Measurements from ENCODE around the gene PLCB3. TPM values are rescaled to one million over a fixed set of nuclear protein-coding genes. Genes with fewer than 3 reads are reported as not detected.

The PLCB3 gene
- polyA plus RNA-seq, 1 experiment = 11.7 TPM

DNA sequence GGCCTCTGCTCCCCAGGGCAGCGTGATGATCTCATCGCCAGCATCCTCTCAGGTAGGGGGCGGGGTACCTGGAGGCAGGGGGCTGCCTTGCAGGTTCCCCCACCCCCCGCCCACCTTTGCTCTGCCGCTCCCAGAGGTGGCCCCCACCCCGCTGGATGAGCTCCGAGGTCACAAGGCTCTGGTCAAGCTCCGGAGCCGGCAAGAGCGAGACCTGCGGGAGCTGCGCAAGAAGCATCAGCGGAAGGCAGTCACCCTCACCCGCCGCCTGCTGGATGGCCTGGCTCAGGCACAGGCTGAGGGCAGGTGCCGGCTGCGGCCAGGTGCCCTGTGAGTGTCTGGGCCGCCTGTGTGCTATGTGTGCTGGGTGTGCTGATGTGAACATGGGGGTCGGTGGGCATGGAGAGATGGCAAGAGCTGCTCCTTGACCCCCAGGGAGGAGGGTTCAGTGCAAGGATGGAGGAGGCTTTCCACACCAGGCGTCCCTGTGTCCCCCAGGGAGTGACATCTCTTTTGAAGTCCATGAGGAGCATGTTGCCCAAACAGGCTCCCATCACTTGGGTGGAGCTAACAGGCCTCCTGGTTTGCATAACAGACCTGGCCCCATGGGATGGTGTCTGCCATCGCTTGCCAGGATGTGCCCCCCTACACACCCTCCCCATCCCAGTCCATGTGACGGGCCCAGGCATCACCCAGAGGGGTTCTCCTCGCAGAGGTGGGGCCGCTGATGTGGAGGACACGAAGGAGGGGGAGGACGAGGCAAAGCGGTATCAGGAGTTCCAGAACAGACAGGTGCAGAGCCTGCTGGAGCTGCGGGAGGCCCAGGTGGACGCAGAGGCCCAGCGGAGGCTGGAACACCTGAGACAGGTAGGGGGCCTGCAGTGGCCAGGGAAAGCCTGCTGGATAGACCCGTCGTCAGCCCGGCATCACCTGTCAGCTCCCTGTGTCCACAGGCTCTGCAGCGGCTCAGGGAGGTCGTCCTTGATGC is 14.1 kb downstream of the PLCB3 start:
- Histone ChIP-seq H3K4me3 (ENCODE audit: low read depth, low read length) (no peak overlapping the region), H3K9me3 (ENCODE audit: control insufficient read depth, insufficient read depth, low read length) (no peaks in the 10 kb centered on the region; the same call in 1 of the 2 replicates), H3K27ac (ENCODE audit: low read depth, low read length) (no peak overlapping the region), H3K27me3 (ENCODE audit: control insufficient read depth, insufficient read depth, low read length) (no peaks in the 10 kb centered on the region)
- ChIA-PET POLR2A (interaction anchor here (0.6 kb wide), 2 partner anchors 84 to 575 kb away, joined by 3 read pairs; no protein-coding TSS in a partner anchor), CTCF (interaction anchor here (2.5 kb wide), 1 partner anchor 15 kb away, joined by 12 read pairs; the partner anchor contains the start of gene PLCB3)
- TF ChIP-seq, protein P1, sequence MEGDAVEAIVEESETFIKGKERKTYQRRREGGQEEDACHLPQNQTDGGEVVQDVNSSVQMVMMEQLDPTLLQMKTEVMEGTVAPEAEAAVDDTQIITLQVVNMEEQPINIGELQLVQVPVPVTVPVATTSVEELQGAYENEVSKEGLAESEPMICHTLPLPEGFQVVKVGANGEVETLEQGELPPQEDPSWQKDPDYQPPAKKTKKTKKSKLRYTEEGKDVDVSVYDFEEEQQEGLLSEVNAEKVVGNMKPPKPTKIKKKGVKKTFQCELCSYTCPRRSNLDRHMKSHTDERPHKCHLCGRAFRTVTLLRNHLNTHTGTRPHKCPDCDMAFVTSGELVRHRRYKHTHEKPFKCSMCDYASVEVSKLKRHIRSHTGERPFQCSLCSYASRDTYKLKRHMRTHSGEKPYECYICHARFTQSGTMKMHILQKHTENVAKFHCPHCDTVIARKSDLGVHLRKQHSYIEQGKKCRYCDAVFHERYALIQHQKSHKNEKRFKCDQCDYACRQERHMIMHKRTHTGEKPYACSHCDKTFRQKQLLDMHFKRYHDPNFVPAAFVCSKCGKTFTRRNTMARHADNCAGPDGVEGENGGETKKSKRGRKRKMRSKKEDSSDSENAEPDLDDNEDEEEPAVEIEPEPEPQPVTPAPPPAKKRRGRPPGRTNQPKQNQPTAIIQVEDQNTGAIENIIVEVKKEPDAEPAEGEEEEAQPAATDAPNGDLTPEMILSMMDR (IDR thresholded peaks at IDR 0.05; ENCODE audit: low read depth, low read length) = no peak
- no peak for DNase-seq (ENCODE audit: low read depth, low spot score)

DNA sequence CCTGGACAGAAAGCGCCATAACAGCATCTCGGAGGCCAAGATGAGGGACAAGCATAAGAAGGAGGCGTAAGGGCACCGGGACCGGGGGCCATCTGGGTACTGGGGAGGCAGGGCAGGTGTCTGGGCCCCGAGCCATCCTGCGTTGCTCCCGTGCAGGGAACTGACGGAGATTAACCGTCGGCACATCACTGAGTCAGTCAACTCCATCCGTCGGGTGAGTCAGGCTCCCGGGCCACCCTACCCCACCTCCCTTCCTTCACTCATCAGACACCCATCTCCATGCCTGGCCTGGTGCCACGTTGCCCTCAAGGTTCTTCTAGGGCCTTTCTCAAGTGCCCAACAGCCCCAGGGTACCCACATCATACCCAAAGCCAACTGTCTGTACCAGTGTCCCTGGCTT is 15.0 kb downstream of the PLCB3 start:
- Histone ChIP-seq H3K9me3 (ENCODE audit: control insufficient read depth, insufficient read depth, low read length) (no peaks in the 10 kb centered on the region; the same call in 1 of the 2 replicates), H3K4me3 (ENCODE audit: low read depth, low read length) (no peak overlapping the region), H3K27ac (ENCODE audit: low read depth, low read length) (no peak overlapping the region), H3K27me3 (ENCODE audit: control insufficient read depth, insufficient read depth, low read length) (no peaks in the 10 kb centered on the region)
- ChIA-PET POLR2A (interaction anchor here (0.6 kb wide), 1 partner anchor 574 kb away, joined by 3 read pairs; no protein-coding TSS in a partner anchor), CTCF (no interaction called here)
- DNase-seq (ENCODE audit: low read depth, low spot score) = no peak
- TF ChIP-seq, protein P1 (IDR thresholded peaks at IDR 0.05; ENCODE audit: low read depth, low read length) = no peak

DNA sequence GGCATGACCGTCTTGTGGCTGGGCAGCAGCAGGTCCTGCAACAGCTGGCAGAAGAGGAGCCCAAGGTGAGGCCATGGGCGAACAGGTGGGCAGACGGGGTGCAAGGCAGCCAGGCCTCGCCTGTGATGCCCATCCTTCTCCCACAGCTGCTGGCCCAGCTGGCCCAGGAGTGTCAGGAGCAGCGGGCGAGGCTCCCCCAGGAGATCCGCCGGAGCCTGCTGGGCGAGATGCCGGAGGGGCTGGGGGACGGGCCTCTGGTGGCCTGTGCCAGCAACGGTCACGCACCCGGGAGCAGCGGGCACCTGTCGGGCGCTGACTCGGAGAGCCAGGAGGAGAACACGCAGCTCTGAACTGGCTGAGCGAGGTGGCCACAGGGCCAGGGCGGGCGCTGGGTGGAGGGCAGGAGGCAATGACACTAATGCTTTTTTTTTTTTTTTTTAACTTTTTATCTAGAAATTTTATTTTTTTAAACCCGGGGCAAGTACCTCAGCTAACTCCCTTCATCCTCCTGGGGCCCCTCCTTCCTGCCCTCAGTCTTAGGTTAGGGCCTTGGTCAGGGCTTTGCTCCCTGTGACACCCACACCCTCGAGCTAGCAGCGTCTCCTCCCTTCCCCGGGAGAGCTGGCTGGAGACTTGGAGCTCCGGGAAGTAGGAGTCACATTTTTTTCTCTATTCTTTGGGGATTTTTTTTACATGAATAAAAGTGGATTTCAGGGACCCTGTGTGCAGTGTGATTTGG is 16.0 kb downstream of the PLCB3 start:
- no peak for DNase-seq (ENCODE audit: low read depth, low spot score)
- TF ChIP-seq, protein P1 (IDR thresholded peaks at IDR 0.05; ENCODE audit: low read depth, low read length) = no peak
- ChIA-PET POLR2A (interaction anchor here (1.5 kb wide), 1 partner anchor 20 kb away, joined by 4 read pairs; the partner anchor contains the start of gene PPP1R14B), CTCF (interaction anchor here (0.6 to 4.0 kb wide), 5 partner anchors 16 to 1437 kb away, joined by 3 to 23 read pairs (median 9); partner anchors contain the start of gene PLCB3)
- Histone ChIP-seq H3K9me3 (ENCODE audit: control insufficient read depth, insufficient read depth, low read length) (no peaks in the 10 kb centered on the region; the same call in 1 of the 2 replicates), H3K27me3 (ENCODE audit: control insufficient read depth, insufficient read depth, low read length) (no peaks in the 10 kb centered on the region), H3K27ac (ENCODE audit: low read depth, low read length) (no peak overlapping the region), H3K4me3 (ENCODE audit: low read depth, low read length) (no peak overlapping the region)

DNA sequence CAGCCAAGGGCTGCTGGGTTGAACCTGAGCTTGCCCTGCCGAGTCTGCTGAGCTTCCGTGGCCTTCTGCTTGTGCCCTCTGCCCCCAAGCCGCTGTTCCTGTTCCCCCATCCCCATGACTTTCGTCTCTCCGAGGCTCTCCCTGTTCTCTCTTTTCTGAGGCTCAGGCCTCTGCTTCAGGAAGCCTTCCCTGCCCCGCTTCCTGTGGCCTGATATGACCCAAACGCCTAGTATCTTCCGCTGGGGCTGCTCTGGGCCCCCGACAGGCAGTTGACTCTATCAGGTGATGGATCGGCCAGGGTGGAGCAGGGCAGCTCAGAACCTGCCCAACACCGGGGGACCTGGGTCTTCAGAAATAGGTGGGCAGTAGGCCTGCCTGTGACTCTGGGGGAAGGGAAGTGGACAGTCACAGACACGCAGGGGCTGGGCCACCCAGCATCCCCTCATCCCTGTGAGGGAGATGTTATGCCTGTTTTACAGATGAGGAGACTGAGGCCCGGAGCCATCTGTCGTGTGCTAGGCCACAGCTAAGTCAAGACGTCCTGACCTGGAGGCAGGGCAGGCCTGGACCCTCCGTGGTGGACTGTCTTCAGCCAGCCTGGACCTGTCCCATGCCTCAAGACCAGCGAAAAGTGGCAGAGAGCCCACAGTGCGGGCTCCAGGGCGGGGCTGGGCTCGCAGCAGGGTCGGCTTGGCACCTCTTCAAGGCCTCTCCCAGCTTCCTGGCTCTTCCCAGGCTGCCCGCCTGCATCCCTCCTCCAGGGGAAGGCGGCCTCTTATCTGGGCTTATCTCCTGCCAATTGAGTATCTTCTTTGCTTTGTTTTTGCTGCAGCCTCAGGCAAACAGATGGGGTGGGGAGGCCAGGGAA is 16.9 kb downstream of the PLCB3 start:
- Histone ChIP-seq H3K27ac (ENCODE audit: low read depth, low read length) (peak overlapping the region; percentile 95), H3K4me3 (ENCODE audit: low read depth, low read length) (peak overlapping the region; percentile 66), H3K27me3 (ENCODE audit: control insufficient read depth, insufficient read depth, low read length) (no peaks in the 10 kb centered on the region), H3K9me3 (ENCODE audit: control insufficient read depth, insufficient read depth, low read length) (no peaks in the 10 kb centered on the region; the same call in 1 of the 2 replicates)
- ChIA-PET POLR2A (interaction anchor here (0.7 to 4.1 kb wide), 6 partner anchors 10 to 83 kb away, joined by 3 to 28 read pairs (median 4); partner anchors contain the start of genes BAD, GPR137, PPP1R14B and STIP1), CTCF (interaction anchor here (0.5 to 4.0 kb wide), 7 partner anchors 17 to 87 kb away, joined by 3 to 23 read pairs (median 4); partner anchors contain the start of genes FKBP2 and PLCB3)
- DNase-seq (ENCODE audit: low read depth, low spot score) = no peak
- TF ChIP-seq, protein P1 (IDR thresholded peaks at IDR 0.05; ENCODE audit: low read depth, low read length) = no peak

All from AG04450 (cell line).